Loucy (cell line): ENCODE results near the gene RAB41.
"Not testable (repeated sequence)": the region's sequence is repeated elsewhere in the genome, so short reads cannot be mapped to it uniquely, and the experiment has no call there.

Source experiments
- H2AFZ ChIP-seq: fragments of 200-600 bp; sonication (generic); 2 replicates; pipeline ENCODE4 v1.6.0; 2016; ENCODE audit warnings: antibody characterized with exemption, mild to moderate bottlenecking, low read length, moderate library complexity
- H3F3A ChIP-seq: fragments of 200-600 bp; 2 replicates; pipeline ENCODE4 v1.6.0; 2016; ENCODE audit warnings: antibody characterized with exemption, low read depth, mild to moderate bottlenecking
- H3K27me3 ChIP-seq: fragments of 200-600 bp; sonication (generic); 2 replicates; pipeline ENCODE4 v1.6.1; 2014; ENCODE audit warnings: low read length, mild to moderate bottlenecking; ENCODE audit not compliant: insufficient read depth, poor library complexity, severe bottlenecking
- H3K36me3 ChIP-seq: fragments of 200-600 bp; sonication (generic); 2 replicates; pipeline ENCODE4 v1.6.1; 2016; ENCODE audit warnings: low read length; ENCODE audit not compliant: insufficient read depth
- H3K4me1 ChIP-seq: fragments of 200-600 bp; sonication (generic); 2 replicates; pipeline ENCODE4 v1.5.1; 2014; ENCODE audit warnings: low read length, mild to moderate bottlenecking; ENCODE audit not compliant: insufficient read depth, poor library complexity, severe bottlenecking
- H3K4me2 ChIP-seq: fragments of 200-600 bp; sonication (generic); 2 replicates; pipeline ENCODE4 v1.6.0; 2014; ENCODE audit warnings: antibody characterized with exemption, low read length, low read depth, mild to moderate bottlenecking; ENCODE audit not compliant: poor library complexity, severe bottlenecking
- H3K4me3 ChIP-seq: fragments of 200-600 bp; sonication (generic); 2 replicates; pipeline ENCODE4 v1.5.1; 2014; ENCODE audit warnings: low read length, mild to moderate bottlenecking, mixed read lengths; ENCODE audit not compliant: poor library complexity, severe bottlenecking
- H3K79me2 ChIP-seq: fragments of 200-600 bp; sonication (generic); 2 replicates; pipeline ENCODE4 v1.6.1; 2014; ENCODE audit warnings: low read length; ENCODE audit not compliant: insufficient read depth
- H3K9ac ChIP-seq: fragments of 200-600 bp; sonication (generic); 2 replicates; pipeline ENCODE4 v1.6.0; 2014; ENCODE audit warnings: mild to moderate bottlenecking, low read depth, low read length, moderate library complexity; ENCODE audit not compliant: poor library complexity, severe bottlenecking
- H3K9me2 ChIP-seq: fragments of 200-600 bp; sonication (generic); replicated peaks from 2 replicates; pipeline ENCODE4 v1.6.1; 2016; ENCODE audit warnings: low read depth, low read length, mixed read lengths
- H3K9me3 ChIP-seq: fragments of 200-600 bp; sonication (generic); 2 replicates; pipeline ENCODE4 v1.6.1; 2014; ENCODE audit warnings: mild to moderate bottlenecking, antibody characterized with exemption, low read length, low read depth; ENCODE audit not compliant: insufficient read depth
- H4K20me1 ChIP-seq: fragments of 200-600 bp; sonication (generic); 2 replicates; pipeline ENCODE4 v1.6.0; 2014; ENCODE audit warnings: antibody characterized with exemption, low read length, mild to moderate bottlenecking; ENCODE audit not compliant: insufficient read depth, poor library complexity, severe bottlenecking
- CTCF ChIP-seq: fragments of 200-600 bp; sonication (generic); conservative IDR thresholded peaks from 2 replicates; pipeline ENCODE4 v1.5.1; 2014; ENCODE audit warnings: mild to moderate bottlenecking, antibody characterized with exemption, low read length
- EZH2phosphoT487 ChIP-seq: fragments of 200-600 bp; IDR thresholded peaks from 2 replicates; pipeline ENCODE4 v1.6.1; 2018; ENCODE audit warnings: antibody characterized with exemption, mild to moderate bottlenecking, moderate library complexity, borderline replicate concordance

The RAB41 gene

GRCh38 chrX:70293621-70294020 lies 11.6 kb downstream of the RAB41 start:
- H3K4me3 ChIP-seq, result peak overlapping the region; percentile 94
- no peak overlapping the region for H2AFZ ChIP-seq
- no peaks in the 10 kb centered on the region for H3K9me2 ChIP-seq
- H3K79me2 ChIP-seq, result peaks cover 86% of the 10 kb centered on the region
- H3K36me3 ChIP-seq, result no peaks in the 10 kb centered on the region
- no peaks in the 10 kb centered on the region for H3K9me3 ChIP-seq
- H3K4me1 ChIP-seq, result peaks cover 25% of the 10 kb centered on the region
- peak overlapping the region; percentile 85 for H3K9ac ChIP-seq
- H3F3A ChIP-seq, result no peaks in the 10 kb centered on the region
- TF ChIP-seq EZH2phosphoT487, result no peak
- no peaks in the 10 kb centered on the region for H3K27me3 ChIP-seq
- peaks cover 5% of the 10 kb centered on the region for H4K20me1 ChIP-seq
- H3K4me2 ChIP-seq, result peak overlapping the region; percentile 83

- no peak overlapping the region for H3K4me2 ChIP-seq
- H3K9me3 ChIP-seq, result no peaks in the 10 kb centered on the region
- peaks cover 45% of the 10 kb centered on the region; the same call in 1 of the 2 replicates for H3K36me3 ChIP-seq
- H3K9me2 ChIP-seq, result no peaks in the 10 kb centered on the region
- peaks cover 6% of the 10 kb centered on the region for H3K4me1 ChIP-seq
- TF ChIP-seq EZH2phosphoT487, result no peak
- no peak for TF ChIP-seq CTCF
- no peaks in the 10 kb centered on the region for H3K27me3 ChIP-seq
- H4K20me1 ChIP-seq, result peaks cover 2% of the 10 kb centered on the region
- H3K4me3 ChIP-seq, result no peak overlapping the region
- no peaks in the 10 kb centered on the region for H3F3A ChIP-seq
- no peak overlapping the region for H2AFZ ChIP-seq
- H3K9ac ChIP-seq, result no peak overlapping the region
- peaks cover 34% of the 10 kb centered on the region for H3K79me2 ChIP-seq
Observed at GRCh38 chrX:70301716-70302115, 19.7 kb downstream of the RAB41 start.

- H4K20me1 ChIP-seq, result no peaks in the 10 kb centered on the region
- peaks cover 52% of the 10 kb centered on the region; the same call in 1 of the 2 replicates for H3K36me3 ChIP-seq
- peaks cover 51% of the 10 kb centered on the region for H3K79me2 ChIP-seq
- no peak overlapping the region for H2AFZ ChIP-seq
- no peaks in the 10 kb centered on the region for H3K9me3 ChIP-seq
- no peaks in the 10 kb centered on the region for H3F3A ChIP-seq
- no peaks in the 10 kb centered on the region for H3K9me2 ChIP-seq
- no peaks in the 10 kb centered on the region for H3K27me3 ChIP-seq
- TF ChIP-seq EZH2phosphoT487, result no peak
- no peak overlapping the region for H3K4me3 ChIP-seq
- peaks cover 3% of the 10 kb centered on the region for H3K4me1 ChIP-seq
- no peak overlapping the region for H3K4me2 ChIP-seq
- H3K9ac ChIP-seq, result no peak overlapping the region
Observed at GRCh38 chrX:70313503-70313902, 31.5 kb downstream of the RAB41 start.

- TF ChIP-seq EZH2phosphoT487, result no peak
- TF ChIP-seq CTCF, result no peak
- no peaks in the 10 kb centered on the region for H4K20me1 ChIP-seq
Observed at GRCh38 chrX:70322784-70323183, 40.8 kb downstream of the RAB41 start.

GRCh38 chrX:70323628-70324027 lies 41.7 kb downstream of the RAB41 start:
- not testable (repeated sequence) for H3K9me3 ChIP-seq, H3K4me1 ChIP-seq, H3K27me3 ChIP-seq, H3F3A ChIP-seq, H3K9me2 ChIP-seq, H2AFZ ChIP-seq, H3K4me2 ChIP-seq, H4K20me1 ChIP-seq, H3K4me3 ChIP-seq, H3K9ac ChIP-seq
- peaks cover 11% of the 10 kb centered on the region; the same call in 1 of the 2 replicates for H3K79me2 ChIP-seq
- H3K36me3 ChIP-seq, result peaks cover 38% of the 10 kb centered on the region; the same call in 1 of the 2 replicates

More at GRCh38 chrX:70322784-70323183, 40.8 kb downstream of the RAB41 start:
- Histone ChIP-seq H3K4me1 (no peaks in the 10 kb centered on the region), H3K9me2 (no peaks in the 10 kb centered on the region), H3K79me2 (peaks cover 11% of the 10 kb centered on the region; the same call in 1 of the 2 replicates), H3K9me3 (no peaks in the 10 kb centered on the region), H3K27me3 (no peaks in the 10 kb centered on the region), H3K36me3 (peaks cover 35% of the 10 kb centered on the region; the same call in 1 of the 2 replicates), H3K4me2 (no peak overlapping the region), H3K9ac (no peak overlapping the region), H3F3A (no peaks in the 10 kb centered on the region), H3K4me3 (no peak overlapping the region), H2AFZ (no peak overlapping the region)
